PFSK-1 (cell line): ENCODE measurements around the gene SERINC2. TPM values are rescaled to one million over a fixed set of nuclear protein-coding genes. Genes with fewer than 3 reads are reported as not detected.

Source experiments
- FOXP2 ChIP-seq: optimal IDR thresholded peaks from 2 replicates; pipeline ENCODE3; 2011; ENCODE audit warnings: borderline replicate concordance, control low read depth, inconsistent platforms; ENCODE audit not compliant: insufficient read depth; ENCODE audit errors: extremely low read length, extremely low read depth
- POLR2AphosphoS5 ChIP-seq: IDR thresholded peaks from 2 replicates; pipeline ENCODE4 v1.6.1; 2012; ENCODE audit warnings: low read depth, mild to moderate bottlenecking, control low read depth, low read length, moderate library complexity
- SIN3A ChIP-seq: IDR thresholded peaks from 2 replicates; pipeline ENCODE4 v1.6.1; 2012; ENCODE audit warnings: mild to moderate bottlenecking, low read length, moderate library complexity, borderline replicate concordance; ENCODE audit not compliant: insufficient read depth
- TAF1 ChIP-seq: IDR thresholded peaks from 2 replicates; pipeline ENCODE4 v1.6.1; 2012; ENCODE audit warnings: low read length, control low read depth, borderline replicate concordance; ENCODE audit not compliant: insufficient read depth
- polyA plus RNA-seq: library from polyadenylated mRNA; unstranded; fragments of >200 nt; gene quantifications from one replicate; pipeline ENCODE4 v1.2.1, GENCODE V29; 2012; ENCODE audit warnings: low read depth, missing spikeins; ENCODE audit not compliant: insufficient read length
- TF ChIP-seq, protein P1 (sequence below), 2 experiments: IDR thresholded peaks; 2 replicates each; pipeline versions ENCODE4 v1.6.1 to v1.8.0; 2011 to 2012; ENCODE audit warnings: low read depth in 2 of 2, low read length in 2 of 2, control low read depth in 1 of 2, inconsistent platforms in 1 of 2, mild to moderate bottlenecking in 1 of 2, moderate library complexity in 1 of 2; ENCODE audit not compliant: insufficient read depth in 1 of 2

Gene SERINC2
- 430 TPM for polyA plus RNA-seq

GRCh38 chr1:31412732-31413404, at the start of gene SERINC2:
SERINC2 (plus strand) TSS chr1:31413213; CDS start chr1:31413266, 53 bp downstream.
- no peak for TF ChIP-seq FOXP2
- TF ChIP-seq TAF1 = no peak
- TF ChIP-seq, protein P1, sequence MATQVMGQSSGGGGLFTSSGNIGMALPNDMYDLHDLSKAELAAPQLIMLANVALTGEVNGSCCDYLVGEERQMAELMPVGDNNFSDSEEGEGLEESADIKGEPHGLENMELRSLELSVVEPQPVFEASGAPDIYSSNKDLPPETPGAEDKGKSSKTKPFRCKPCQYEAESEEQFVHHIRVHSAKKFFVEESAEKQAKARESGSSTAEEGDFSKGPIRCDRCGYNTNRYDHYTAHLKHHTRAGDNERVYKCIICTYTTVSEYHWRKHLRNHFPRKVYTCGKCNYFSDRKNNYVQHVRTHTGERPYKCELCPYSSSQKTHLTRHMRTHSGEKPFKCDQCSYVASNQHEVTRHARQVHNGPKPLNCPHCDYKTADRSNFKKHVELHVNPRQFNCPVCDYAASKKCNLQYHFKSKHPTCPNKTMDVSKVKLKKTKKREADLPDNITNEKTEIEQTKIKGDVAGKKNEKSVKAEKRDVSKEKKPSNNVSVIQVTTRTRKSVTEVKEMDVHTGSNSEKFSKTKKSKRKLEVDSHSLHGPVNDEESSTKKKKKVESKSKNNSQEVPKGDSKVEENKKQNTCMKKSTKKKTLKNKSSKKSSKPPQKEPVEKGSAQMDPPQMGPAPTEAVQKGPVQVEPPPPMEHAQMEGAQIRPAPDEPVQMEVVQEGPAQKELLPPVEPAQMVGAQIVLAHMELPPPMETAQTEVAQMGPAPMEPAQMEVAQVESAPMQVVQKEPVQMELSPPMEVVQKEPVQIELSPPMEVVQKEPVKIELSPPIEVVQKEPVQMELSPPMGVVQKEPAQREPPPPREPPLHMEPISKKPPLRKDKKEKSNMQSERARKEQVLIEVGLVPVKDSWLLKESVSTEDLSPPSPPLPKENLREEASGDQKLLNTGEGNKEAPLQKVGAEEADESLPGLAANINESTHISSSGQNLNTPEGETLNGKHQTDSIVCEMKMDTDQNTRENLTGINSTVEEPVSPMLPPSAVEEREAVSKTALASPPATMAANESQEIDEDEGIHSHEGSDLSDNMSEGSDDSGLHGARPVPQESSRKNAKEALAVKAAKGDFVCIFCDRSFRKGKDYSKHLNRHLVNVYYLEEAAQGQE (IDR thresholded peaks at IDR 0.05; ENCODE audit: insufficient read depth in 1 of 2, low read depth in 2 of 2, low read length in 2 of 2) = no peak
- TF ChIP-seq POLR2AphosphoS5 = no peak
- no peak for TF ChIP-seq SIN3A

- TF ChIP-seq, protein P1 (IDR thresholded peaks at IDR 0.05; ENCODE audit: insufficient read depth in 1 of 2, low read depth in 2 of 2, low read length in 2 of 2) = no peak
- TF ChIP-seq POLR2AphosphoS5 (no peak), TAF1 (no peak), SIN3A (no peak), FOXP2 (no peak)
These were observed 48.3 kb upstream of the SERINC2 start for GRCh38 chr1:31364561-31365250.

GRCh38 chr1:31366796-31367195, 46.2 kb upstream of the SERINC2 start:
- no peak for TF ChIP-seq SIN3A
- no peak for TF ChIP-seq FOXP2
- TF ChIP-seq, protein P1 (IDR thresholded peaks at IDR 0.05; ENCODE audit: insufficient read depth in 1 of 2, low read depth in 2 of 2, low read length in 2 of 2) = no peak
- TF ChIP-seq POLR2AphosphoS5 = no peak
- no peak for TF ChIP-seq TAF1

GRCh38 chr1:31368611-31369107, 44.4 kb upstream of the SERINC2 start:
- no peak for TF ChIP-seq TAF1
- TF ChIP-seq FOXP2 = no peak
- TF ChIP-seq SIN3A = no peak
- TF ChIP-seq, protein P1 (IDR thresholded peaks at IDR 0.05; ENCODE audit: insufficient read depth in 1 of 2, low read depth in 2 of 2, low read length in 2 of 2) = no peak
- TF ChIP-seq POLR2AphosphoS5 = no peak
